WTC11 (cell line): ENCODE data around the gene AKAP13.

ENCODE experiments used
- ATF2 ChIP-seq: sonication (generic); formaldehyde crosslinking; IDR thresholded peaks from 2 replicates; pipeline ENCODE4 v1.8.1; 2022; ENCODE audit warnings: low read depth, missing genetic modification reagents, borderline replicate concordance
- ATF3 ChIP-seq: sonication (generic); formaldehyde crosslinking; conservative IDR thresholded peaks from 2 replicates; pipeline ENCODE4 v1.8.1; 2022; ENCODE audit warnings: mild to moderate bottlenecking, missing genetic modification reagents
- CREM ChIP-seq: sonication (generic); formaldehyde crosslinking; IDR thresholded peaks from 2 replicates; pipeline ENCODE4 v1.8.1; 2022; ENCODE audit warnings: mild to moderate bottlenecking, missing genetic modification reagents, moderate library complexity
- CTCF ChIP-seq: fragments of 200-600 bp; IDR thresholded peaks from 2 replicates; pipeline ENCODE4 v1.8.0; 2022; ENCODE audit warnings: antibody characterized with exemption
- ELF4 ChIP-seq: sonication (generic); formaldehyde crosslinking; IDR thresholded peaks from 2 replicates; pipeline ENCODE4 v1.8.1; 2022; ENCODE audit warnings: low read depth, mild to moderate bottlenecking, moderate library complexity, missing genetic modification reagents
- FOXJ3 ChIP-seq: sonication (generic); formaldehyde crosslinking; IDR thresholded peaks from 2 replicates; pipeline ENCODE4 v1.9.0; 2021; ENCODE audit warnings: missing genetic modification reagents, mild to moderate bottlenecking, borderline replicate concordance
- MAX ChIP-seq: sonication (generic); formaldehyde crosslinking; IDR thresholded peaks from 2 replicates; pipeline ENCODE4 v1.8.0; 2022; ENCODE audit warnings: mild to moderate bottlenecking, missing genetic modification reagents
- SOX15 ChIP-seq: fragments of 250-450 bp; sonication (Bioruptor Pico); IDR thresholded peaks from 2 replicates; pipeline ENCODE4 v1.9.0; 2021; ENCODE audit warnings: mild to moderate bottlenecking
- ZBTB21 ChIP-seq: sonication (generic); formaldehyde crosslinking; IDR thresholded peaks from 2 replicates; pipeline ENCODE4 v1.8.1; 2023; ENCODE audit warnings: mild to moderate bottlenecking, missing genetic modification reagents, borderline replicate concordance
- TF ChIP-seq, protein P1 (sequence below): fragments of 250-450 bp; sonication (Bioruptor Pico); IDR thresholded peaks from 2 replicates; pipeline ENCODE4 v2.1.2; 2022; ENCODE audit warnings: mild to moderate bottlenecking, moderate library complexity
- TF ChIP-seq, protein P2 (sequence below): sonication (generic); formaldehyde crosslinking; IDR thresholded peaks from 2 replicates; pipeline ENCODE4 v1.8.1; 2023; ENCODE audit warnings: mild to moderate bottlenecking, missing genetic modification reagents
- TF ChIP-seq, protein P3 (sequence below): sonication (generic); formaldehyde crosslinking; IDR thresholded peaks from 2 replicates; pipeline ENCODE4 v1.8.1; 2023; ENCODE audit warnings: mild to moderate bottlenecking, missing genetic modification reagents, borderline replicate concordance

- no peak for TF ChIP-seq CREM (CRISPR knock-in tag)
- TF ChIP-seq, protein P1, sequence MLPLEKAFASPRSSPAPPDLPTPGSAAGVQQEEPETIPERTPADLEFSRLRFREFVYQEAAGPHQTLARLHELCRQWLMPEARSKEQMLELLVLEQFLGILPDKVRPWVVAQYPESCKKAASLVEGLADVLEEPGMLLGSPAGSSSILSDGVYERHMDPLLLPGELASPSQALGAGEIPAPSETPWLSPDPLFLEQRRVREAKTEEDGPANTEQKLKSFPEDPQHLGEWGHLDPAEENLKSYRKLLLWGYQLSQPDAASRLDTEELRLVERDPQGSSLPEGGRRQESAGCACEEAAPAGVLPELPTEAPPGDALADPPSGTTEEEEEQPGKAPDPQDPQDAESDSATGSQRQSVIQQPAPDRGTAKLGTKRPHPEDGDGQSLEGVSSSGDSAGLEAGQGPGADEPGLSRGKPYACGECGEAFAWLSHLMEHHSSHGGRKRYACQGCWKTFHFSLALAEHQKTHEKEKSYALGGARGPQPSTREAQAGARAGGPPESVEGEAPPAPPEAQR (CRISPR knock-in tag): no peak
- no peak for TF ChIP-seq MAX (CRISPR knock-in tag)
- TF ChIP-seq FOXJ3 (CRISPR knock-in tag): no peak
- TF ChIP-seq CTCF: no peak
- TF ChIP-seq, protein P2, sequence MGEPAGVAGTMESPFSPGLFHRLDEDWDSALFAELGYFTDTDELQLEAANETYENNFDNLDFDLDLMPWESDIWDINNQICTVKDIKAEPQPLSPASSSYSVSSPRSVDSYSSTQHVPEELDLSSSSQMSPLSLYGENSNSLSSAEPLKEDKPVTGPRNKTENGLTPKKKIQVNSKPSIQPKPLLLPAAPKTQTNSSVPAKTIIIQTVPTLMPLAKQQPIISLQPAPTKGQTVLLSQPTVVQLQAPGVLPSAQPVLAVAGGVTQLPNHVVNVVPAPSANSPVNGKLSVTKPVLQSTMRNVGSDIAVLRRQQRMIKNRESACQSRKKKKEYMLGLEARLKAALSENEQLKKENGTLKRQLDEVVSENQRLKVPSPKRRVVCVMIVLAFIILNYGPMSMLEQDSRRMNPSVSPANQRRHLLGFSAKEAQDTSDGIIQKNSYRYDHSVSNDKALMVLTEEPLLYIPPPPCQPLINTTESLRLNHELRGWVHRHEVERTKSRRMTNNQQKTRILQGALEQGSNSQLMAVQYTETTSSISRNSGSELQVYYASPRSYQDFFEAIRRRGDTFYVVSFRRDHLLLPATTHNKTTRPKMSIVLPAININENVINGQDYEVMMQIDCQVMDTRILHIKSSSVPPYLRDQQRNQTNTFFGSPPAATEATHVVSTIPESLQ: no peak
- TF ChIP-seq ELF4: no peak
- no peak for TF ChIP-seq ATF2 (CRISPR knock-in tag)
- TF ChIP-seq, protein P3, sequence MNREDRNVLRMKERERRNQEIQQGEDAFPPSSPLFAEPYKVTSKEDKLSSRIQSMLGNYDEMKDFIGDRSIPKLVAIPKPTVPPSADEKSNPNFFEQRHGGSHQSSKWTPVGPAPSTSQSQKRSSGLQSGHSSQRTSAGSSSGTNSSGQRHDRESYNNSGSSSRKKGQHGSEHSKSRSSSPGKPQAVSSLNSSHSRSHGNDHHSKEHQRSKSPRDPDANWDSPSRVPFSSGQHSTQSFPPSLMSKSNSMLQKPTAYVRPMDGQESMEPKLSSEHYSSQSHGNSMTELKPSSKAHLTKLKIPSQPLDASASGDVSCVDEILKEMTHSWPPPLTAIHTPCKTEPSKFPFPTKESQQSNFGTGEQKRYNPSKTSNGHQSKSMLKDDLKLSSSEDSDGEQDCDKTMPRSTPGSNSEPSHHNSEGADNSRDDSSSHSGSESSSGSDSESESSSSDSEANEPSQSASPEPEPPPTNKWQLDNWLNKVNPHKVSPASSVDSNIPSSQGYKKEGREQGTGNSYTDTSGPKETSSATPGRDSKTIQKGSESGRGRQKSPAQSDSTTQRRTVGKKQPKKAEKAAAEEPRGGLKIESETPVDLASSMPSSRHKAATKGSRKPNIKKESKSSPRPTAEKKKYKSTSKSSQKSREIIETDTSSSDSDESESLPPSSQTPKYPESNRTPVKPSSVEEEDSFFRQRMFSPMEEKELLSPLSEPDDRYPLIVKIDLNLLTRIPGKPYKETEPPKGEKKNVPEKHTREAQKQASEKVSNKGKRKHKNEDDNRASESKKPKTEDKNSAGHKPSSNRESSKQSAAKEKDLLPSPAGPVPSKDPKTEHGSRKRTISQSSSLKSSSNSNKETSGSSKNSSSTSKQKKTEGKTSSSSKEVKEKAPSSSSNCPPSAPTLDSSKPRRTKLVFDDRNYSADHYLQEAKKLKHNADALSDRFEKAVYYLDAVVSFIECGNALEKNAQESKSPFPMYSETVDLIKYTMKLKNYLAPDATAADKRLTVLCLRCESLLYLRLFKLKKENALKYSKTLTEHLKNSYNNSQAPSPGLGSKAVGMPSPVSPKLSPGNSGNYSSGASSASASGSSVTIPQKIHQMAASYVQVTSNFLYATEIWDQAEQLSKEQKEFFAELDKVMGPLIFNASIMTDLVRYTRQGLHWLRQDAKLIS (CRISPR knock-in tag): no peak
- no peak for TF ChIP-seq SOX15
- no peak for TF ChIP-seq ATF3 (CRISPR knock-in tag)
- no peak for TF ChIP-seq ZBTB21 (CRISPR knock-in tag)
Measured at GRCh38 chr15:85568261-85568808, 187.9 kb downstream of the AKAP13 start.
